Left lung (tissue), 10 donors: ENCODE data around the gene MYH9. TPM values are rescaled to one million over a fixed set of nuclear protein-coding genes. Genes with fewer than 3 reads are reported as not detected.
"Not testable (repeated sequence)": the region's sequence is repeated elsewhere in the genome, so short reads cannot be mapped to it uniquely, and the experiment has no call there.

Source experiments
- ATAC-seq: fragments of 200-7000 bp; cut with Tn5 transposase; one replicate; pipeline ENCODE4 v1.9.1; 2020; ENCODE audit warnings: moderate library complexity
- DNase-seq, 4 donors: peaks; one replicate each; pipeline ENCODE4 v3.0.0-alpha.2; 2013 to 2020
- H3K27ac ChIP-seq, 2 donors: fragments of 200-600 bp; sonication (generic) in 1 of 2; one replicate each; pipeline versions ENCODE4 v1.5.0 to v1.8.0; 2020 to 2021
- H3K27me3 ChIP-seq, 2 donors: fragments of 200-600 bp; sonication (generic) in 1 of 2; one replicate each; pipeline versions ENCODE4 v1.5.0 to v1.8.0; 2020 to 2021
- H3K36me3 ChIP-seq, 2 donors: fragments of 200-600 bp; sonication (generic) in 1 of 2; one replicate each; pipeline versions ENCODE4 v1.5.0 to v1.8.0; 2020 to 2021
- H3K4me1 ChIP-seq, 2 donors: fragments of 200-600 bp; one replicate each; pipeline ENCODE4 v1.8.0; 2021
- H3K4me3 ChIP-seq, 2 donors: fragments of 200-600 bp; sonication (generic) in 1 of 2; one replicate each; pipeline versions ENCODE4 v1.5.0 to v1.8.0; 2020 to 2021; ENCODE audit warnings: mild to moderate bottlenecking in 1 of 2
- H3K9me3 ChIP-seq, 2 donors: fragments of 200-600 bp; sonication (generic) in 1 of 2; one replicate each; pipeline versions ENCODE4 v1.5.0 to v1.8.0; 2020 to 2021
- CTCF ChIP-seq, 2 donors: fragments of 200-600 bp; sonication (generic) in 1 of 2; IDR thresholded peaks; one replicate each; pipeline versions ENCODE4 v1.5.0 to v1.8.0; 2021; ENCODE audit warnings: antibody characterized with exemption in 2 of 2
- intact Hi-C, 2 donors: fragments of 100-400 bp; cut with DNase I; formaldehyde crosslinking; loops; one replicate each; pipeline versions ENCODE4 v1.11.2 to v1.14.2; 2022
- polyA plus RNA-seq, 6 donors: library from polyadenylated mRNA; unstranded; fragments of 120-200 nt; gene quantifications; one replicate each; pipeline ENCODE4 v1.2.1, GENCODE V29; 2013; ENCODE audit not compliant: insufficient read length in 6 of 6
- total RNA-seq, 2 donors: library from RNA; stranded (reverse); fragmentation: NEBNext Ultra II Directional; extraction: Animal tissue kit (Norgen Biotek cat#: 25700); gene quantifications; one replicate each; pipeline ENCODE4 v1.2.1, GENCODE V29; 2021
- donor health status: DM: no; HTN: yes; CAD: no.
- donor health status: DM: no; HTN: no; CAD: no.

MYH9 gene
- total and polyA plus RNA-seq, 8 donors: 225 to 761 (median 270) TPM

GRCh38 chr22:36411589-36412258, 24.0 kb upstream of the MYH9 start:
- intact Hi-C loops: no loop called here
- no peak for TF ChIP-seq CTCF (IDR thresholded peaks at IDR 0.05)
- Histone ChIP-seq H3K27ac (no peak overlapping the region), H3K36me3 (no peaks in the 10 kb centered on the region), H3K4me3 (no peak overlapping the region), H3K4me1 (peaks cover 0 to 42% of the 10 kb centered on the region in 2 donors), H3K9me3 (no peaks in the 10 kb centered on the region), H3K27me3 (no peaks in the 10 kb centered on the region)
- DNase-seq (no peak), ATAC-seq (no peak)

GRCh38 chr22:36409911-36410756, 22.4 kb upstream of the MYH9 start:
- ATAC-seq (peak; percentile 96), DNase-seq (peak; percentile 83 to 95 (median 92))
- Histone ChIP-seq H3K4me3 (peak overlapping the region; percentile 8 to 35), H3K27me3 (no peaks in the 10 kb centered on the region), H3K27ac (peak overlapping the region; percentile 78 to 79), H3K4me1 (peaks cover 5 to 58% of the 10 kb centered on the region in 2 donors), H3K9me3 (no peaks in the 10 kb centered on the region), H3K36me3 (no peaks in the 10 kb centered on the region)
- intact Hi-C loops: no loop called here
- TF ChIP-seq CTCF (IDR thresholded peaks at IDR 0.05): no peak

GRCh38 chr22:36409554-36409910, 21.8 kb upstream of the MYH9 start:
- H3K4me1 ChIP-seq: peaks cover 5 to 64% of the 10 kb centered on the region in 2 donors
- H3K36me3 ChIP-seq, DNase-seq, intact Hi-C loops, H3K27me3 ChIP-seq, ATAC-seq, H3K9me3 ChIP-seq: not testable (repeated sequence)
- peak overlapping the region; percentile 78 to 79 for H3K27ac ChIP-seq
- peak in 1 of 2 donors; percentile 17 for TF ChIP-seq CTCF (IDR thresholded peaks at IDR 0.05)
- H3K4me3 ChIP-seq: peak overlapping the region; percentile 8 to 35

GRCh38 chr22:36409056-36409455, 21.3 kb upstream of the MYH9 start:
- Histone ChIP-seq H3K4me3 (no peak overlapping the region), H3K9me3 (no peaks in the 10 kb centered on the region), H3K4me1 (peaks cover 5 to 68% of the 10 kb centered on the region in 2 donors), H3K36me3 (no peaks in the 10 kb centered on the region), H3K27me3 (no peaks in the 10 kb centered on the region), H3K27ac (peak overlapping the region in 1 of 2 donors; percentile 78)
- DNase-seq (no peak), ATAC-seq (no peak)
- TF ChIP-seq CTCF (IDR thresholded peaks at IDR 0.05): no peak
- intact Hi-C loops: no loop called here

GRCh38 chr22:36406721-36407120, 19.0 kb upstream of the MYH9 start:
- TF ChIP-seq CTCF (IDR thresholded peaks at IDR 0.05): no peak
- Histone ChIP-seq H3K36me3 (no peaks in the 10 kb centered on the region), H3K4me1 (peaks cover 5 to 83% of the 10 kb centered on the region in 2 donors), H3K27ac (peak overlapping the region in 1 of 2 donors; percentile 87), H3K4me3 (no peak overlapping the region), H3K27me3 (no peaks in the 10 kb centered on the region), H3K9me3 (no peaks in the 10 kb centered on the region)
- DNase-seq (no peak), ATAC-seq (no peak)
- intact Hi-C loops: no loop called here
